ENCODE data around the gene UBE2E2.

The UBE2E2 gene

DNA sequence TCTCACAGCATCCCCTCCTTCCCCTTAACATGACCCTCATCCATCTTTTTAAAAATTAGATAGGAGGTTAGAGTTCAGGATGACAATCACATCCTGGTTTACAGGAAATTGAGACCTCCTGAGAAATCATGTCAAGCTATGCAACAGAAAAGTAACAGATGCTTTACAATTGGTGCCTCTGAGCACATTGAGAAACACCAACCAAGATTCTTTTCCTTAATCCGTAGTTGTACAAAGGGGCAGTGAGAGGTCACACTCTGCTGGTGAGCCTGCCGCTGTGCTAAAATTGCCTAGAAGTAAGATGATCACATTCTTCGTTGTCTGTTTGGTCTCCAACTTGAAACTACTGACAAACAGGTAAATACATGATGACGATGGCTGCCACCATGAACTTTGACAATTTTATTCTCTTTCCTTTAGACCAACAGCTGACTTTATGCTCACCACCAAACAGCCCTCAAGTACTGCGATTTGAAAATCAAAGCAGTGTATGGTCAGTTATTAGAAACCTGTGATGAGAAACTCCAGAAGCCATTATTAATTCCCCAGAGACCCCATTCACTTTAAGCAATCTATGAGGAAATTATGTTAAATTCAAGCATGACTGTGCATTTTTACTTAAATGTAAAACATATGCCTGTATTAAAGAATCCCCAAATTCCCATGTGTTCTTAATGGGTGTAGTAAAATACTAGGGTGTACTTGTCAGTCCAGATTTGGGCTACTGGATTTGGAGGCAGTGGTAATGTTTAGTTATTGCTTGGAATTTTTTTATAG is 392.0 kb downstream of the UBE2E2 start:
- no peak overlapping the region for H3K4me3 ChIP-seq (replicated peaks; ENCODE audit: low read depth, low read length)
- DNase-seq (ENCODE audit: extremely low read depth, low read depth): no peak
- TF ChIP-seq CTCF (IDR thresholded peaks at IDR 0.05; ENCODE audit: low read depth, low read length, missing control alignments): no peak

- DNase-seq (ENCODE audit: extremely low read depth, low read depth): no peak
- TF ChIP-seq CTCF (IDR thresholded peaks at IDR 0.05; ENCODE audit: low read depth, low read length, missing control alignments): no peak
- H3K4me3 ChIP-seq (replicated peaks; ENCODE audit: low read depth, low read length): no peak overlapping the region
Measured at GRCh38 chr3:23595851-23596250, 392.7 kb downstream of the UBE2E2 start.

DNA sequence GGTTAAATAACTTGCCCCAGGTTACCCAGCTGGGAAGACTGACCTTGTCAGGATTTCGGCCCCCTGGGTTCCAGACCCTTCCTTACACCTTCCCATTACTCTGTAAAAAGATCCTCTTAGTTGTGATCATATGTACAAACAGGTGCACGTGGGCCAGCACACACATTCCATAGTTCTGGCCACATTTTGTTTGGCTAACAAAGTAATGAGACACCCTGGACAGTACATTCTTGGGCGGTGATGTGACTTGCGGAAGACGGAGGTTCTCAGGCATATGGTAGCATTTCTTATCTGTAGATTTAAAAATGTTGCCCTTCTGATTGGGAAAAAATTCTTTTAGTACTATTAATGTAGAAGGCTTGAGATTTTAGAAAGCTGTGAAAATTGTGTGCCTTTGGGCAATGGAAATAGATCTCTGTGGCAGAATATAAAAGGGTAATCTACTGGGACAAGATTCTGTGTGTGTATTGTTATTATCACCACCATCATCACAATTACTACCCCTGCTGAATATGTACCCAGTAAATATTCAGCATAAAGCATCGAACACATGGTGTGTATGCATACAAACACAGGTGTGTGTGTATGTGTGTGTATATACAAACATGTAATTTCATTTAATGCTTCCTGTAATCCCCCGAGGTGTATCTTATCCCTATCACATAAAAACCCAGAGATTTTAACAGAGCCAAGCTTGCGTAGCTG is 397.2 kb downstream of the UBE2E2 start:
- TF ChIP-seq CTCF (IDR thresholded peaks at IDR 0.05; ENCODE audit: low read depth, low read length, missing control alignments): no peak
- no peak for DNase-seq (ENCODE audit: extremely low read depth, low read depth)
- H3K4me3 ChIP-seq (replicated peaks; ENCODE audit: low read depth, low read length): no peak overlapping the region

GRCh38 chr3:23601091-23601822 is 398.1 kb downstream of the UBE2E2 start:
- no peak for DNase-seq (ENCODE audit: extremely low read depth, low read depth)
- no peak overlapping the region for H3K4me3 ChIP-seq (replicated peaks; ENCODE audit: low read depth, low read length)
- TF ChIP-seq CTCF (IDR thresholded peaks at IDR 0.05; ENCODE audit: low read depth, low read length, missing control alignments): no peak

GRCh38 chr3:23602971-23603370 is 399.8 kb downstream of the UBE2E2 start:
- H3K4me3 ChIP-seq (replicated peaks; ENCODE audit: low read depth, low read length): no peak overlapping the region
- no peak for DNase-seq (ENCODE audit: extremely low read depth, low read depth)
- TF ChIP-seq CTCF (IDR thresholded peaks at IDR 0.05; ENCODE audit: low read depth, low read length, missing control alignments): no peak

DNA sequence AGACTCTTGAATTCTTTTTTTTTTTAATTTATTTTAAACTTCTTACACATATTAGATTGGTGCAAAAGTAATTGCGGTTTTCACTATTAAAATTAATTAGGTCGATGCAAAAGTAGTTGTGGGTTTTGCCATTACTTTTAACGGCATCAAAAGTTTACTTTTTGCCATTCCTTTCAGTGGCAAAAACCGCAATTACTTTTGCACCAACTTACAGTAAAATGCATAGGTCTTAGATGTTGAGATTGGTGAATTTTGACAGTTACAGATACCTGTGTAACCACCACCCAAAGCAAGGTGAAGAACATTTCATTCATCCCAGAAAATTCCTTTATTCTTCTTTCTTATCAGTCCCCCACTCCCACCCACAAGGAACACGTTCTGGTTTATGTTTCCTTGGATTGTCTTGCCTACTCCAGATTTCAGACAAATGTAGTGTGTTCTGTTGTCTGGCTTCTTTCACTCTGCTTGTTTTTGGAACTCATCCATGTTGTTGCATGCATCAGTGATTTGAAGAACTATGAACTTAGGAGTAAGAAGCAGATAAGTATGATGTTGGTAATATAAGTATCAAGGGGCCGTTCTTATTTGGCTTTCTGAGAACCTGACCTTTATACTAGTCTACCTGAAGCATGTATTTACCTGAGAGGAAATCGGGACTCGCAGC is 404.2 kb downstream of the UBE2E2 start:
- no peak for DNase-seq (ENCODE audit: extremely low read depth, low read depth)
- TF ChIP-seq CTCF (IDR thresholded peaks at IDR 0.05; ENCODE audit: low read depth, low read length, missing control alignments): no peak
- no peak overlapping the region for H3K4me3 ChIP-seq (replicated peaks; ENCODE audit: low read depth, low read length)

All from HFF-Myc (cell line).